HepG2 (cell line): ENCODE results near the gene TAS2R60. TPM values are rescaled to one million over a fixed set of nuclear protein-coding genes. Genes with fewer than 3 reads are reported as not detected.

ENCODE experiments used
- ATAC-seq: fragments of 200-7000 bp; cut with Tn5 transposase; 3 replicates; pipeline ENCODE4 v1.9.1; 2020; ENCODE audit warnings: mild to moderate bottlenecking, moderate library complexity
- BruUV-seq: library from RNA; stranded (reverse); fragments of 400-500 nt; replicated peaks from 2 replicates; lab custom pipeline; 2021; lab: Mats Ljungman, UMichigan
- CTCF ChIA-PET: fragments of 300-600 bp; formaldehyde crosslinking; extraction: SDS; loops from one replicate; lab custom pipeline; 2021; ENCODE audit warnings: low total read pairs, inconsistent platforms, low intra/inter-chr PET ratio; lab: Yijun Ruan, JAX
- POLR2A ChIA-PET: fragments of 350-600 bp; sonication (Branson Sonifier 250); formaldehyde crosslinking; loops from one replicate; lab custom pipeline; 2020; ENCODE audit warnings: antibody characterized with exemption, inconsistent platforms; lab: Yijun Ruan, JAX
- DNase-seq: peaks from one replicate; pipeline ENCODE4 v3.0.0-alpha.2; 2015; ENCODE audit warnings: low spot score
- FAIRE-seq: peaks from 3 replicates; lab custom pipeline; 2011; peaks lifted over from hg19 to GRCh38; lab: Jason Lieb, UNC
- H2AFZ ChIP-seq: one replicate; pipeline ENCODE4 v1.6.1; 2011; ENCODE audit warnings: low read length, inconsistent platforms
- H3K27ac ChIP-seq: fragments of 300-600 bp; 3 replicates; pipeline ENCODE4 v1.8.0; 2011; ENCODE audit warnings: mixed run types, mild to moderate bottlenecking, mixed read lengths, low read length, inconsistent platforms; ENCODE audit not compliant: insufficient read depth; ENCODE audit errors: extremely low read length
- H3K27me3 ChIP-seq, 2 experiments: fragments of 200-600 bp in 1 of 2; 2 replicates in 1 of 2; 3 replicates in 1 of 2; pipeline versions ENCODE4 v1.6.0 to v1.8.0; 2011; ENCODE audit warnings: low read length in 2 of 2, mild to moderate bottlenecking in 2 of 2, moderate library complexity in 2 of 2, inconsistent platforms in 1 of 2; ENCODE audit not compliant: insufficient read depth in 2 of 2, control insufficient read depth in 1 of 2
- H3K36me3 ChIP-seq, 2 experiments: fragments of 200-600 bp in 1 of 2; replicated peaks in 1 of 2; 2 replicates in 1 of 2; 3 replicates in 1 of 2; pipeline versions ENCODE4 v1.5.1 to v1.8.0; 2011; ENCODE audit warnings: low read length in 2 of 2, inconsistent platforms in 1 of 2; ENCODE audit not compliant: insufficient read depth in 2 of 2, control insufficient read depth in 1 of 2
- H3K4me1 ChIP-seq: 2 replicates; pipeline ENCODE4 v1.5.1; 2012; ENCODE audit warnings: low read length, inconsistent platforms; ENCODE audit not compliant: insufficient read depth
- H3K4me2 ChIP-seq: 2 replicates; pipeline ENCODE4 v1.6.0; 2011; ENCODE audit warnings: low read depth, low read length, inconsistent platforms
- H3K4me3 ChIP-seq, 3 experiments: fragments of 200-600 bp in 1 of 3; sonication (generic), shearing (Covaris generic) in 1 of 3; replicated peaks in 1 of 3; 2 replicates each; pipeline ENCODE4 v1.5.1; 2011 to 2016; ENCODE audit warnings: low read length in 3 of 3, inconsistent platforms in 2 of 3, low read depth in 2 of 3, mild to moderate bottlenecking in 2 of 3, control low read depth in 1 of 3, mixed read lengths in 1 of 3; ENCODE audit not compliant: insufficient read depth in 1 of 3
- H3K79me2 ChIP-seq: one replicate; pipeline ENCODE4 v1.6.1; 2011; ENCODE audit warnings: low read length, inconsistent platforms; ENCODE audit not compliant: insufficient read depth
- H3K9ac ChIP-seq: 2 replicates; pipeline ENCODE4 v1.6.0; 2011; ENCODE audit warnings: mild to moderate bottlenecking, low read depth, low read length, inconsistent platforms; ENCODE audit not compliant: insufficient read depth
- H3K9me3 ChIP-seq: 2 replicates; pipeline ENCODE4 v1.5.1; 2012; ENCODE audit warnings: mild to moderate bottlenecking, low read length
- H4K20me1 ChIP-seq: 2 replicates; pipeline ENCODE4 v1.6.0; 2011; ENCODE audit warnings: inconsistent platforms, mild to moderate bottlenecking, low read length, moderate library complexity; ENCODE audit not compliant: insufficient read depth
- ETV5 ChIP-seq: IDR thresholded peaks from 2 replicates; pipeline ENCODE4 v1.6.1; 2018; ENCODE audit warnings: missing biosample characterization, missing genetic modification reagents, inconsistent platforms, borderline replicate concordance
- EZH2 ChIP-seq: conservative IDR thresholded peaks from 2 replicates; pipeline ENCODE4 v1.6.1; 2012; ENCODE audit warnings: mild to moderate bottlenecking, low read depth, low read length, moderate library complexity
- HOXA5 ChIP-seq: sonication (generic); formaldehyde crosslinking; IDR thresholded peaks from 2 replicates; pipeline ENCODE4 v1.4.0; 2020; ENCODE audit warnings: missing genetic modification reagents
- MBNL3 ChIP-seq: fragments of 250-450 bp; sonication (Bioruptor Pico); conservative IDR thresholded peaks from 2 replicates; pipeline ENCODE4 v1.8.0; 2022; ENCODE audit warnings: mild to moderate bottlenecking, inconsistent platforms
- NONO ChIP-seq, 2 experiments: fragments of 450-650 bp in 1 of 2; sonication (generic) in 1 of 2; formaldehyde crosslinking in 1 of 2; IDR thresholded peaks in 1 of 2; conservative IDR thresholded peaks in 1 of 2; 2 replicates each; pipeline versions ENCODE4 v1.6.1 to v1.8.0; 2017 to 2022; ENCODE audit warnings: mild to moderate bottlenecking in 1 of 2, missing genetic modification reagents in 1 of 2, moderate library complexity in 1 of 2
- SP140L ChIP-seq: sonication (generic); formaldehyde crosslinking; IDR thresholded peaks from 2 replicates; pipeline ENCODE4 v1.4.0; 2020; ENCODE audit warnings: missing genetic modification reagents, borderline replicate concordance
- TCF7L2 ChIP-seq: IDR thresholded peaks from 2 replicates; pipeline ENCODE4 v1.6.1; 2011; ENCODE audit warnings: mild to moderate bottlenecking, low read depth, low read length, moderate library complexity
- TEAD2 ChIP-seq: sonication (generic); formaldehyde crosslinking; IDR thresholded peaks from 2 replicates; pipeline ENCODE4 v1.9.0; 2021; ENCODE audit warnings: missing genetic modification reagents
- ZNF367 ChIP-seq: sonication (generic); formaldehyde crosslinking; IDR thresholded peaks from 2 replicates; pipeline ENCODE4 v1.4.0; 2020; ENCODE audit warnings: missing genetic modification reagents, borderline replicate concordance
- WGBS: methylation state at CpG from one replicate; pipeline ENCODE4 v1.1.6; 2017; ENCODE audit warnings: low lambda C conversion rate; 5-methylcytosine and 5-hydroxymethylcytosine counted together
- in situ Hi-C: cut with HindIII; loops from 2 replicates; pipeline ENCODE4 v1.10.0; 2017; ENCODE audit warnings: low pct_unique_long_range_greater_than_20kb; ENCODE audit not compliant: extremely low pct_ligation_motif_present
- intact Hi-C: fragments of 100-400 bp; cut with micrococcal nuclease; formaldehyde crosslinking; loops from one replicate; pipeline ENCODE4 v1.10.0; 2022; ENCODE audit not compliant: unreplicated experiment
- polyA plus RNA-seq, 8 experiments: library from polyadenylated mRNA; depleted of rRNA in 3 of 8; stranded (reverse) in 7 of 8; unstranded in 1 of 8; fragments of >200 nt; fragmentation: Illumina TruSeq in 4 of 8; extraction: Trizol in 4 of 8; gene quantifications; 2 replicates each; pipeline versions ENCODE4 v1.2.1 to v1.2.3, GENCODE V29; 2011 to 2016; ENCODE audit warnings: low read depth in 4 of 8, missing spikeins in 1 of 8, mixed read lengths in 1 of 8; ENCODE audit not compliant: insufficient read depth in 1 of 8
- total RNA-seq, 5 experiments: library from RNA; depleted of rRNA; stranded (reverse); fragments of >200 nt; fragmentation: Illumina TruSeq; extraction: Trizol; gene quantifications; 2 replicates each; pipeline ENCODE4 v1.2.3, GENCODE V29; 2016; ENCODE audit warnings: low read depth in 1 of 5
- TF ChIP-seq, protein P1 (sequence below): sonication (generic); formaldehyde crosslinking; IDR thresholded peaks from 2 replicates; pipeline ENCODE4 v1.4.0; 2020; ENCODE audit warnings: missing genetic modification reagents, borderline replicate concordance
- TF ChIP-seq, protein P2 (sequence below), 2 experiments: sonication (generic) in 1 of 2; formaldehyde crosslinking in 1 of 2; IDR thresholded peaks; 2 replicates each; pipeline versions ENCODE4 v1.4.0 to v1.6.1; 2016 to 2020; ENCODE audit warnings: borderline replicate concordance in 1 of 2, low read depth in 1 of 2, mild to moderate bottlenecking in 1 of 2, missing genetic modification reagents in 1 of 2
- TF ChIP-seq, protein P3 (sequence below): sonication (generic); formaldehyde crosslinking; IDR thresholded peaks from 2 replicates; pipeline ENCODE4 v1.5.0; 2020; ENCODE audit warnings: missing genetic modification reagents

Gene TAS2R60
- total and polyA plus RNA-seq, 2 of the 13 experiments (the other 11 are each of a cell fraction or from before 2014, with no cell fraction given): not detected

DNA sequence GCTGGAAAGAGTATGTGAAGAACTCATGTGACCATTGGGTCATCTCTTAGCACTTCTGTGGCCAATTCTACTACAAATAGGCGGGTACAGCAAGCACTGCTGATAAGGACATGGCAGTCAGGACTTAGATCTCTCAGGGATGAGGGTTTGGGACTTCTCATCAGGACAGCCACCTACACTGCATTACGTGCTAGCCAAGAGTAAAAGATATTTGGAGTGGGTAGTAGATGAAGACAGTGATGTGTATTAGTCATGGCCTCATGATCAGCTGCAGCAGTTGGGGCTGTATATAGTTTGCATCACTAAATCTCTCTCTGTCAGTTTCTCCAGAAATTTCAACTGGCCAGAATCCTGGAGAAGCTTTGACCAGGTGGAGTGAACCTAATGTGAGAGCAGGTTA lies 9.2 kb downstream of the TAS2R60 start (continued):
- TF ChIP-seq NONO (IDR thresholded peaks at IDR 0.05): no peak
- no peak for TF ChIP-seq NONO (CRISPR knock-in tag; conservative IDR thresholded peaks at IDR 0.05)
- TF ChIP-seq, all 625 proteins: peak for 0

DNA sequence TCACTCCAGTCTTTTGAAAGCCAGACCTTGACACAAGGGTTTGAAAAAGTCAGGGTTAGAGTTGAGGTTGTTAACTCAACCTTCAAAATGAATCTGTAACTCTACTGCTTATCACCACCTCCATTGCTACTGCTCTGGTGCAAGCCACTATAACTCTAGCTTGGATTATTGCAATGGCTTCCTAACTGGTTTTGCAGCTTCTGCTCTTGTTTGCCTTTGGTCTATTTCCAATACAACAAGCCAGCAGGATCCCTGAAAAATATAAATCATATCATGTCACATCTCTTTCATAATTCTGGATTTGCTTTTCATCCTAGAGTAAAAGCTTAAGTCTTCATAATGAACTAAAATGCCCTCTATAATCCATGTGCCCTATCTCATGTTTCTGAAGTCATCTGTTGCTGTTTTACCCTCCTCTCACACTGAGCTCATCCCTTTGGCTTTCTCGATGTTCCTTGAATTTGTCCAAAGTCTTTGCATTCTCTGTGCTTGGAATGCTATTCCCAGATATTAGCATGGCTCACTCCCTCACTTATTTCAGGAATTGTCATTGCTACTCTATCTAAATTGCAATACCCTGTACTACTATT lies 10.9 kb downstream of the TAS2R60 start:
- Histone ChIP-seq H3K9ac (no peak overlapping the region), H3K36me3 (no peaks in the 10 kb centered on the region), H3K79me2 (no peaks in the 10 kb centered on the region), H2AFZ (no peak overlapping the region), H3K4me1 (no peaks in the 10 kb centered on the region), H4K20me1 (no peaks in the 10 kb centered on the region), H3K27ac (no peak overlapping the region), H3K27me3 (no peaks in the 10 kb centered on the region), H3K4me3 (no peak overlapping the region), H3K4me2 (no peak overlapping the region), H3K9me3 (no peaks in the 10 kb centered on the region)
- 25% methylated on average over 1 of the region's 1 CpG for WGBS
- intact Hi-C loops: no loop called here
- DNase-seq (no peak), ATAC-seq (no peak), FAIRE-seq (no peak)
- in situ Hi-C loops: no loop called here
- CTCF ChIA-PET: no interaction called here
- POLR2A ChIA-PET: no interaction called here
- BruUV-seq: no TSS peak
- TF ChIP-seq SP140L (CRISPR knock-in tag): no peak
- no peak for TF ChIP-seq ETV5 (CRISPR knock-in tag)
- TF ChIP-seq MBNL3 (CRISPR knock-in tag): no peak
- TF ChIP-seq, protein P1, sequence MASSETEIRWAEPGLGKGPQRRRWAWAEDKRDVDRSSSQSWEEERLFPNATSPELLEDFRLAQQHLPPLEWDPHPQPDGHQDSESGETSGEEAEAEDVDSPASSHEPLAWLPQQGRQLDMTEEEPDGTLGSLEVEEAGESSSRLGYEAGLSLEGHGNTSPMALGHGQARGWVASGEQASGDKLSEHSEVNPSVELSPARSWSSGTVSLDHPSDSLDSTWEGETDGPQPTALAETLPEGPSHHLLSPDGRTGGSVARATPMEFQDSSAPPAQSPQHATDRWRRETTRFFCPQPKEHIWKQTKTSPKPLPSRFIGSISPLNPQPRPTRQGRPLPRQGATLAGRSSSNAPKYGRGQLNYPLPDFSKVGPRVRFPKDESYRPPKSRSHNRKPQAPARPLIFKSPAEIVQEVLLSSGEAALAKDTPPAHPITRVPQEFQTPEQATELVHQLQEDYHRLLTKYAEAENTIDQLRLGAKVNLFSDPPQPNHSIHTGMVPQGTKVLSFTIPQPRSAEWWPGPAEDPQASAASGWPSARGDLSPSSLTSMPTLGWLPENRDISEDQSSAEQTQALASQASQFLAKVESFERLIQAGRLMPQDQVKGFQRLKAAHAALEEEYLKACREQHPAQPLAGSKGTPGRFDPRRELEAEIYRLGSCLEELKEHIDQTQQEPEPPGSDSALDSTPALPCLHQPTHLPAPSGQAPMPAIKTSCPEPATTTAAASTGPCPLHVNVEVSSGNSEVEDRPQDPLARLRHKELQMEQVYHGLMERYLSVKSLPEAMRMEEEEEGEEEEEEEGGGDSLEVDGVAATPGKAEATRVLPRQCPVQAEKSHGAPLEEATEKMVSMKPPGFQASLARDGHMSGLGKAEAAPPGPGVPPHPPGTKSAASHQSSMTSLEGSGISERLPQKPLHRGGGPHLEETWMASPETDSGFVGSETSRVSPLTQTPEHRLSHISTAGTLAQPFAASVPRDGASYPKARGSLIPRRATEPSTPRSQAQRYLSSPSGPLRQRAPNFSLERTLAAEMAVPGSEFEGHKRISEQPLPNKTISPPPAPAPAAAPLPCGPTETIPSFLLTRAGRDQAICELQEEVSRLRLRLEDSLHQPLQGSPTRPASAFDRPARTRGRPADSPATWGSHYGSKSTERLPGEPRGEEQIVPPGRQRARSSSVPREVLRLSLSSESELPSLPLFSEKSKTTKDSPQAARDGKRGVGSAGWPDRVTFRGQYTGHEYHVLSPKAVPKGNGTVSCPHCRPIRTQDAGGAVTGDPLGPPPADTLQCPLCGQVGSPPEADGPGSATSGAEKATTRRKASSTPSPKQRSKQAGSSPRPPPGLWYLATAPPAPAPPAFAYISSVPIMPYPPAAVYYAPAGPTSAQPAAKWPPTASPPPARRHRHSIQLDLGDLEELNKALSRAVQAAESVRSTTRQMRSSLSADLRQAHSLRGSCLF: no peak
- no peak for TF ChIP-seq TCF7L2
- no peak for TF ChIP-seq ZNF367 (CRISPR knock-in tag)
- TF ChIP-seq EZH2: no peak
- TF ChIP-seq HOXA5 (CRISPR knock-in tag): no peak
- TF ChIP-seq, protein P2, sequence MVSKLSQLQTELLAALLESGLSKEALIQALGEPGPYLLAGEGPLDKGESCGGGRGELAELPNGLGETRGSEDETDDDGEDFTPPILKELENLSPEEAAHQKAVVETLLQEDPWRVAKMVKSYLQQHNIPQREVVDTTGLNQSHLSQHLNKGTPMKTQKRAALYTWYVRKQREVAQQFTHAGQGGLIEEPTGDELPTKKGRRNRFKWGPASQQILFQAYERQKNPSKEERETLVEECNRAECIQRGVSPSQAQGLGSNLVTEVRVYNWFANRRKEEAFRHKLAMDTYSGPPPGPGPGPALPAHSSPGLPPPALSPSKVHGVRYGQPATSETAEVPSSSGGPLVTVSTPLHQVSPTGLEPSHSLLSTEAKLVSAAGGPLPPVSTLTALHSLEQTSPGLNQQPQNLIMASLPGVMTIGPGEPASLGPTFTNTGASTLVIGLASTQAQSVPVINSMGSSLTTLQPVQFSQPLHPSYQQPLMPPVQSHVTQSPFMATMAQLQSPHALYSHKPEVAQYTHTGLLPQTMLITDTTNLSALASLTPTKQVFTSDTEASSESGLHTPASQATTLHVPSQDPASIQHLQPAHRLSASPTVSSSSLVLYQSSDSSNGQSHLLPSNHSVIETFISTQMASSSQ (IDR thresholded peaks at IDR 0.05; ENCODE audit: low read depth): no peak
- TF ChIP-seq, protein P2 (CRISPR knock-in tag; IDR thresholded peaks at IDR 0.05; ENCODE audit: borderline replicate concordance): no peak
- TF ChIP-seq, protein P3, sequence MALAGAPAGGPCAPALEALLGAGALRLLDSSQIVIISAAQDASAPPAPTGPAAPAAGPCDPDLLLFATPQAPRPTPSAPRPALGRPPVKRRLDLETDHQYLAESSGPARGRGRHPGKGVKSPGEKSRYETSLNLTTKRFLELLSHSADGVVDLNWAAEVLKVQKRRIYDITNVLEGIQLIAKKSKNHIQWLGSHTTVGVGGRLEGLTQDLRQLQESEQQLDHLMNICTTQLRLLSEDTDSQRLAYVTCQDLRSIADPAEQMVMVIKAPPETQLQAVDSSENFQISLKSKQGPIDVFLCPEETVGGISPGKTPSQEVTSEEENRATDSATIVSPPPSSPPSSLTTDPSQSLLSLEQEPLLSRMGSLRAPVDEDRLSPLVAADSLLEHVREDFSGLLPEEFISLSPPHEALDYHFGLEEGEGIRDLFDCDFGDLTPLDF (CRISPR knock-in tag): no peak
- TF ChIP-seq TEAD2: no peak
